ENCODE data around the gene SEC14L6.

GRCh38 chr22:30491381-30491780, 55.2 kb downstream of the SEC14L6 start:
- TF ChIP-seq CTCF (optimal IDR thresholded peaks at IDR 0.05 in 1 of 3, IDR thresholded peaks at IDR 0.05 in 1 of 3, conservative IDR thresholded peaks at IDR 0.05 in 1 of 3; ENCODE audit: extremely low read depth in 1 of 3, insufficient read depth in 2 of 3, low read length in 3 of 3), result no peak
- no peak for TF ChIP-seq EZH2 (IDR thresholded peaks at IDR 0.05; ENCODE audit: low read length)
